GM11168 (cell line): Measurements from ENCODE around the gene PXMP2.
"Not testable (repeated sequence)": the region's sequence is repeated elsewhere in the genome, so short reads cannot be mapped to it uniquely, and the experiment has no call there.

Source experiments
- in situ Hi-C: fragments of 300-500 bp; cut with MboI; formaldehyde crosslinking; loops from one replicate; pipeline ENCODE4 v1.12.0; 2022; ENCODE audit warnings: low sequenced_read_pairs; ENCODE audit not compliant: unreplicated experiment

Gene PXMP2

DNA sequence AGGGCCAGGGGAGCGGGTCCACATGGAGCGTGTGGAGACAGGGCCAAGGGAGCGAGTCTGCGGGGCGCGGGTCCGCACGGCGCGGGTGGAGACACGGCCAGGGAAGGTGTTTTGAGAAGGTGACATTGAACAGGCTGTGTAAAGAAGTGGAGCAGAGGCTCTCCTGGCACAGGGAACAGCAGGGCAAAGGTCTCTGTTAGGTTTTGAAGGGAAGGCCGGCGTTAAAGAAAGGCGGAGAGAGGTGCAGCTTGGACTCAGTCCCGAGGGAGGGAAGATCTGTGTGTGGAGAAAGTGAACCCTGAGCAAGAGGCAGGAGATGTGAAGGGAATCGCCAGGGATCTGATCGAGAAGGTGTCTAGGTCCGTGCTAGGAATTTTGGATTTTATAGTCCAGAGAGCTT lies 1.8 kb downstream of the PXMP2 start:
- in situ Hi-C loops, result no loop called here

- in situ Hi-C loops, result no loop called here
Observed at GRCh38 chr12:132690112-132690511, 2.7 kb downstream of the PXMP2 start.

GRCh38 chr12:132692030-132692429 lies 4.6 kb downstream of the PXMP2 start:
- in situ Hi-C loops, result not testable (repeated sequence)

DNA sequence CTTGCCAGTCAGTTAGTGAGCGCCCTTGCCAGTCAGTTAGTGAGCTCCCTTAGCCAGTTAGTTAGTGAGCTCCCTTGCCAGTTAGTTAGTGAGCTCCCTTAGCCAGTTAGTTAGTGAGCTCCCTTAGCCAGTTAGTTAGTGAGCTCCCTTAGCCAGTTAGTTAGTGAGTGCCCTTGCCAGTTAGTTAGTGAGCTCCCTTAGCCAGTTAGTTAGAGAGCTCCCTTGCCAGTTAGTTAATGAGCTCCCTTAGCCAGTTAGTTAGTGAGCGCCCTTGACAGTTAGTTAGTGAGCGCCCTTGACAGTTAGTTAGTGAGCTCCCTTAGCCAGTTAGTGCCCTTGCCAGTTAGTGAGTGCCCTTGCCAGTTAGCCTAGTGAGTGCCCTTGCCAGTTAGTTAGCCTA lies 7.5 kb downstream of the PXMP2 start:
- in situ Hi-C loops, result not testable (repeated sequence)

DNA sequence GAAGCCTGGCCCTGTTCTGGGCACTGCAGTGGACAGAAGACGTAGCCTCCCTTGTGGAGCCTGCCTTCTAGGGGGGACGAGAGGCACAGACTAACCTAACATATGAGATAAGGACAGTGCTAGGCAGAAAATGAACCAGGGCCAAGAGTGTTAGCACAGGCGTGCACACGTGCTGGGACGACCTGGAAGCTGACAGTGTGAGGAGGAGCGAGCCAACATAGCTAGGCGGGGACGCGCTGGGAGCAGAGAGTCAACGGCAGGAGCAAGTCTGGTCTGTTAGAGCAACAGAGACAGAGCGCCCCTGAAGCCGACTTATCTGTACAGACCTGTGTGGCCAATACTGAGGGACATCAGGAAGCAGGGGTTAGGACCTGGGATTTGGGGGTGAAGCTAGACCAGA lies 8.0 kb downstream of the PXMP2 start:
- in situ Hi-C loops, result no loop called here

GRCh38 chr12:132698341-132698740 lies 11.0 kb downstream of the PXMP2 start:
- in situ Hi-C loops, result no loop called here

GRCh38 chr12:132700212-132700822 lies 12.9 kb downstream of the PXMP2 start:
- in situ Hi-C loops, result no loop called here

- in situ Hi-C loops, result no loop called here
Observed at GRCh38 chr12:132702640-132703039, 15.3 kb downstream of the PXMP2 start.

GRCh38 chr12:132703641-132704040 lies 16.3 kb downstream of the PXMP2 start:
- in situ Hi-C loops, result no loop called here

GRCh38 chr12:132707241-132707640 lies 19.9 kb downstream of the PXMP2 start:
- in situ Hi-C loops, result no loop called here

- in situ Hi-C loops, result no loop called here
Observed at GRCh38 chr12:132708150-132708549, 20.8 kb downstream of the PXMP2 start.

- in situ Hi-C loops, result no loop called here
Observed at GRCh38 chr12:132710043-132710404, 22.6 kb downstream of the PXMP2 start.

- in situ Hi-C loops, result no loop called here
Observed at GRCh38 chr12:132710405-132711079, 23.2 kb downstream of the PXMP2 start, which contains the start of gene PGAM5. TSS of gene PGAM5 (plus strand) at chr12:132710842. CDS start at chr12:132710877, 35 bp downstream.

DNA sequence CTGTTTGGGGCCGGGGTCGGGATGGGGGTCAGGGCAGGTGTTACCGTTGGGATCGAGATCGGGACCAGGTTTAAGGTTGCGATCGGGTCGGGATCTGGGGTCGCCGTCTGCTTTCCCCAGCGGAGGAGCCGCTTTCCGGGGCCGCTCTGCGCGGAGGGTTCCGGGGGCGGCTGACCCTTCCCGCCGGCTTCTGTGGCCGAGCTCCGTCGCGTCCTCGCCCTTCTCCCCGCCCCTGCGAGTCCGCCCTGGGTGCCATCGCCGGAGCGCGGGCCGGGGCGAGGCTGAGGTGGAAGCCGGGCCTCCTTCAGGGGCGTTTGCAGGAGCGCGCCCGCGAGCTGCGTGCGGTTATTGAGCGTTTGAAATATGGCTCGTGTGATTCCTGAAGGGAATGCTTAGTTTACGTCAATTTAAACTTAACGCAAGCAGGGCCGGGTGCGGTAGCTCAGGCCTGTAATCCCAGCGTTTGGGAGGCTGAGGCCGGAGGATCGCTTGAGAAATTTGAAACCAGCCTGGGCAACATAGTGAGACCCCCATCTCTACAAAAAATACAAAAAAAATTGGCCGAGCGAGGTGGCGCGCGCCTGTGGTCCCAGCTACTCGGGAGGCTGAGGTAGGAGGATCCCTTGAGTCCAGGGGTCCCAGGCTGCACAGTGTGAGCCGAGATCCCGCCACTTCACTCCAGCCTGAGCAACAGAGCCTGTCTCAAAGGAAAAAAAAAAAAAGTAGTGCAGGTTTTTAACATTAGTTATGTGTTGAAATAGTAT lies 23.9 kb downstream of the PXMP2 start:
- in situ Hi-C loops, result no loop called here

- in situ Hi-C loops, result no loop called here
Observed at GRCh38 chr12:132713123-132713522, 25.7 kb downstream of the PXMP2 start.

- in situ Hi-C loops, result no loop called here
Observed at GRCh38 chr12:132715874-132716273, 28.5 kb downstream of the PXMP2 start.

- in situ Hi-C loops, result no loop called here
Observed at GRCh38 chr12:132716356-132716755, 29.0 kb downstream of the PXMP2 start.

- in situ Hi-C loops, result no loop called here
Observed at GRCh38 chr12:132717011-132717410, 29.6 kb downstream of the PXMP2 start.

- in situ Hi-C loops, result no loop called here
Observed at GRCh38 chr12:132717531-132718387, 30.4 kb downstream of the PXMP2 start.

DNA sequence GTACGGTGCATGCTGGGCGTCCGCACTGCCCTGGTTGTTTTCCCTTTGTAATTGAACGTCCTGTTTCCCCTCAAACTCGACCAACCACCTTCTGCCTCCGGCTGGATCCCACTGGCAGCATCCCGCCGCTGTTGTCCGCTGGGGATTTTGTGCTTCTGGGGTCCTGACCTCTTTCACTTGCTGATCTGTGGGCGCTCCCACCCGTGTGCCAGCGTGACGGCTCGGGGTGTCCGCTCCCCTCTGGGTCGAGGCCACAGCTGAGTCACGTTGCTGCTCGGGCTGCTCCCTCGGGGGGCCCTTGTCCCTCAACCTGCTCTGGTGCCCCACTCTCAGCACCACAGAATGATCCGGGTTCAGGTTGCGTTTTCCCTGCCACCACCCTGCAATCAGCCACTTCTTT lies 31.3 kb downstream of the PXMP2 start:
- in situ Hi-C loops, result no loop called here
